ENCODE data around the gene IL36A.

Gene IL36A

DNA sequence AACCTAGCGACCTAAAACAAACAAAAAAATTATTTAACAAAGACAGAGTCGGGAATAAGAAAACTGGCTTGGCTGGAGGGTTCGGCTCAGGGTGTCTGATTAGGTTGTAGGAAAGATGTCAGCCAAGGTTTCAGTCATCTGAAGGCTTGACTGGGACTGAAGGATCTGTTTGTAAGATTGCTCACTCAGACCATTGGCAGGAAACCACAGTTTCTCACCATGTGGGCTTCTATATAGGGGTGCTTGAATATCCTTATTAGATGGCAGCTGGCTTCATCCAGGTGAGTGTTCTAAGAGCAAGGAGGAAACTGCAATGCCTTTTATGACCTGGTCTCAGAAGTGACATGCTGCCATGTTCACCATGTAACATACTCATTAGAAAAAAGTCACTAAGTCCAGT, 48.4 kb downstream of the IL36A start:
- DNase-seq = no peak

DNA sequence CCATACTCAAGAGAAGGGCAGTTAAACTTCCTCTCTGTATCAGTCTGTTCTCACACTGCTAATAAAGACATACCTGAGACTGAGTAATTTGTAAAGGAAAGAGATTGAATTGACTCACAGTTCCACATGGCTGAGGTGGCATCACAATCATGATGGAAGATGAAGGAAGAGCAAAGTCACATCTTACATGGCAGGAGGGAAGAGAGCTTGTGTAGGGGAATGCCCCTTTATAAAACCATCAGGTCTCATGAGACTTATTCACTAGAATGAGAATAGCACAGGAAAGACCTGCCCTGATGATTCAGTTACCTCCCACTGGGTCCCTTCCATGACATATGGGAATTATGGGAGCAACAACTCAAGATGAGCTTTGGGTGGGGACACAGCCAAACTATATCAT, 48.8 kb downstream of the IL36A start:
- DNase-seq = no peak

DNA sequence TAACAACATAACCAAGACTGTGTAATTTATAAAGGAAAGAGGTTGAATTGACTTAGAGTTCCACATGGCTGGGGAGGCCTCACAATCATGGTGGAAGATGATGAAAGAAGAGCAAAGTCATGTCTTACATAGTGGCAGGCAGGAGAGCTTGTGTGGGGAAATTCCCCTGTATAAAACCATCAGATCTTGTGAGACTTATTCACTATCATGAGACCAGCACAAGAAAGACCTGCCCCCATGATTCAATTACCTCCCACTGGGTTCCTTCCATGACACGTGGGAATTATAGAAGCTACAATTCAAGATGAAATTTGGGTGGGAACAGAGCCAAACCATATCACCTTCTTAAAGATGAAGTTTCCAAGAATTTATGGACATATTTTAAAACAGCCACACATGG, 51.3 kb downstream of the IL36A start:
- DNase-seq = no peak

DNA sequence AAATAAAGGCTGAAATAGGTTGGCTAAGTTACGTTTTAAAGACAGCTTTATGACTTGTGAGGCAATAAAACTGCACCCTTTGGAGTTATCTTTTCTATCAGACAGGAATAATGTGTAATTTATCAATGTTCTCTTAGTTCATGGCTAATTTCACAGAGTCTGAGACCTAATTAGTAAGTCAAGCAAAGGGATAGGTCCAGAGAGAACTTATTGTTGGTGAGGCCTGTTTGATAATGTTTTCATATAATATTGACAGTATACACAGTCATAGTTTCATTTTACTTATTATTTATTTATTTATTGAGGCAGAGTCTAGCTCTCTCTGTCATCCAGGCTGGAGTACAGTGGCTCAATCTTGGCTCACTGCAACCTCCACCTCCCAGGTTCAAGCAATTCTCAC, 51.9 kb downstream of the IL36A start:
- DNase-seq = no peak

All from NCI-H2029 (cell line).